Calu3 (cell line): ENCODE data around the gene APLNR. TPM values are rescaled to one million over a fixed set of nuclear protein-coding genes. Genes with fewer than 3 reads are reported as not detected.

Experiments
- BruUV-seq: library from RNA; stranded (reverse); fragments of 400-500 nt; replicated peaks from 2 replicates; lab custom pipeline; 2021; lab: Mats Ljungman, UMichigan
- CTCF ChIA-PET: fragments of 300-600 bp; sonication (Branson Sonifier 250); formaldehyde crosslinking; loops from one replicate; lab custom pipeline; 2022; ENCODE audit warnings: antibody characterized with exemption; lab: Charles Lee
- DNase-seq: peaks from one replicate; pipeline ENCODE4 v3.0.0; 2022
- H3K27ac Mint-ChIP-seq: one replicate; pipeline ENCODE4 v1.8.0; 2022; ENCODE audit warnings: mixed read lengths; ENCODE audit not compliant: unreplicated experiment
- H3K27me3 Mint-ChIP-seq: one replicate; pipeline ENCODE4 v1.8.0; 2022; ENCODE audit warnings: mixed read lengths; ENCODE audit not compliant: unreplicated experiment
- H3K36me3 Mint-ChIP-seq: one replicate; pipeline ENCODE4 v1.8.0; 2022; ENCODE audit warnings: mild to moderate bottlenecking, moderate library complexity, mixed read lengths; ENCODE audit not compliant: insufficient read depth, unreplicated experiment
- H3K4me1 Mint-ChIP-seq: one replicate; pipeline ENCODE4 v1.8.0; 2022; ENCODE audit warnings: mild to moderate bottlenecking, low read depth, mixed read lengths; ENCODE audit not compliant: unreplicated experiment
- H3K4me3 Mint-ChIP-seq: one replicate; pipeline ENCODE4 v1.8.0; 2022; ENCODE audit warnings: mild to moderate bottlenecking, low read depth, moderate library complexity, mixed read lengths; ENCODE audit not compliant: unreplicated experiment
- H3K9me3 Mint-ChIP-seq: one replicate; pipeline ENCODE4 v1.8.0; 2022; ENCODE audit warnings: low read depth, mixed read lengths; ENCODE audit not compliant: unreplicated experiment
- CTCF ChIP-seq: fragments of 200-600 bp; IDR thresholded peaks from one replicate; pipeline ENCODE4 v1.8.0; 2022; ENCODE audit warnings: antibody characterized with exemption; ENCODE audit not compliant: unreplicated experiment
- intact Hi-C: fragments of 100-400 bp; cut with micrococcal nuclease; formaldehyde crosslinking; loops from one replicate; pipeline ENCODE4 v1.10.0; 2022; ENCODE audit not compliant: unreplicated experiment
- total RNA-seq: library from RNA; stranded (reverse); gene quantifications from 2 replicates; pipeline ENCODE4 v1.2.3, GENCODE V29; 2022

Gene APLNR
- total RNA-seq, 1 experiment from 2014 or later = not detected

GRCh38 chr11:57266157-57266556 lies 29.1 kb upstream of the APLNR start:
- Mint-ChIP-seq H3K36me3 (no peaks in the 10 kb centered on the region), H3K4me1 (peaks cover 8% of the 10 kb centered on the region), H3K9me3 (no peaks in the 10 kb centered on the region), H3K4me3 (no peak overlapping the region), H3K27me3 (no peaks in the 10 kb centered on the region), H3K27ac (no peak overlapping the region)
- no peak for TF ChIP-seq CTCF
- DNase-seq = no peak
- CTCF ChIA-PET = no interaction called here
- BruUV-seq = no TSS peak
- intact Hi-C loops = no loop called here

GRCh38 chr11:57263351-57263750 lies 26.3 kb upstream of the APLNR start:
- no peak overlapping the region for H3K27ac Mint-ChIP-seq
- intact Hi-C loops = no loop called here
- H3K4me3 Mint-ChIP-seq = no peak overlapping the region
- CTCF ChIA-PET = no interaction called here
- no peak for TF ChIP-seq CTCF
- H3K4me1 Mint-ChIP-seq = peaks cover 8% of the 10 kb centered on the region
- BruUV-seq = no TSS peak
- H3K36me3 Mint-ChIP-seq = no peaks in the 10 kb centered on the region
- DNase-seq = no peak
- H3K9me3 Mint-ChIP-seq = no peaks in the 10 kb centered on the region
- no peaks in the 10 kb centered on the region for H3K27me3 Mint-ChIP-seq

GRCh38 chr11:57262157-57262556 lies 25.1 kb upstream of the APLNR start:
- Mint-ChIP-seq H3K27ac (no peak overlapping the region), H3K27me3 (no peaks in the 10 kb centered on the region)
- no TSS peak for BruUV-seq

GRCh38 chr11:57260937-57261783 lies 24.1 kb upstream of the APLNR start:
- H3K4me1 Mint-ChIP-seq = peaks cover 8% of the 10 kb centered on the region
- no peak for TF ChIP-seq CTCF
- BruUV-seq = no TSS peak
- H3K4me3 Mint-ChIP-seq = no peak overlapping the region
- H3K27ac Mint-ChIP-seq = no peak overlapping the region
- intact Hi-C loops = no loop called here
- no peaks in the 10 kb centered on the region for H3K36me3 Mint-ChIP-seq
- CTCF ChIA-PET = no interaction called here
- DNase-seq = no peak
- H3K9me3 Mint-ChIP-seq = no peaks in the 10 kb centered on the region
- H3K27me3 Mint-ChIP-seq = no peaks in the 10 kb centered on the region

More at GRCh38 chr11:57262157-57262556, 25.1 kb upstream of the APLNR start:
- CTCF ChIA-PET = no interaction called here
- Mint-ChIP-seq H3K4me1 (peaks cover 8% of the 10 kb centered on the region), H3K36me3 (no peaks in the 10 kb centered on the region), H3K9me3 (no peaks in the 10 kb centered on the region), H3K4me3 (no peak overlapping the region)
- intact Hi-C loops = no loop called here
- no peak for DNase-seq
- no peak for TF ChIP-seq CTCF
